Stimulated activated CD4-positive, alpha-beta T cell treated with anti-CD3 and anti-CD28 coated beads, Interleukin-4, amount 100 ng/mL, for 48 hours (primary cell): ENCODE results near the gene KLHL22.

Experiments
- DNase-seq, 2 donors: peaks; one replicate each; pipeline ENCODE4 v3.0.0-alpha.2; 2020; ENCODE audit warnings: low read depth in 2 of 2

The KLHL22 gene

DNA sequence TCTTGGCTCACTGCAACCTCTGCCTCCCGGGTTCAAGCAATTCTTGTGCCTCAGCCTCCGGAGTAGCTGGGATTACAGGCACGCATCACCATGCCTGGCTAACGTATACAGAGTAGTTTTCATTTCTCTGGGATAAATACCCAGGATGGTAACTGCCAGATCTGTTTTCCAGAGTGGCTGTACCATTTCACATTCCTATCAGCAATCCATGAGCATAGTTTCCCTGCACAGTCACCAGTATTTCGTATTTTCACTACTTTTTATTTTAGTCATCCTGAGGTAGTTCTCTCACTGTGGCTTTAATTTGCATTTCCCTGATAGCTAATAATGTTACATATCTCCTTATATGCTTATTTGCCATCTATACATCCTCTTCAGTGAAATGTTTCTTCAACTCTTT lies 47.0 kb downstream of the KLHL22 start:
- DNase-seq = no peak

DNA sequence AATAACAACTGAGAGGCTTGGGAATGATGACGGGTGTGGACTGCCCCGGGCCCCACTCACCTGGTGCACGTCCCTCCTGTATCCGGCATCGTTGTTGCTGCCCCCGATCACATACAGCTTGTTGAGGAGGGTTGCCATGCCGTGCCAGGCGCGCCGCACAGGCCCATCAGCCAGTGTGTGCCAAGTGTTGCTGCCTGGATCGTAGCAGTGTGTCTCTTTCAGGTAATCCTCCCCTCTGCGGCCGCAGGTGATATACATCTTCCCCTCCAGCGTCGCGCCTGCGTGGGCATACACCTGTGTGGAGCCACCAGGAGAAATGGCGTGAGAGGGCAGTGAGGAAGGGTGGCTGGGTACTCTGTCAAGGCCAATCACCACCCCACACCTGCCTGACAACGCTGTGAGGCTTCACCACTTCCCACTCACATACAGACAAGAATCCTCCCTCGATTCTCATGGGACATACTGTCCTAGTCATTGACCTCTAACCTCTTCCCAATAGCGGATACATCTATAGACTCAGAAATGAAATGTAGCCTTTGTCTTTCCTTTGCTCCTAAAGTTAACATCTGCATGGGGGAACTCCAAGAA lies 49.1 kb downstream of the KLHL22 start:
- no peak for DNase-seq

DNA sequence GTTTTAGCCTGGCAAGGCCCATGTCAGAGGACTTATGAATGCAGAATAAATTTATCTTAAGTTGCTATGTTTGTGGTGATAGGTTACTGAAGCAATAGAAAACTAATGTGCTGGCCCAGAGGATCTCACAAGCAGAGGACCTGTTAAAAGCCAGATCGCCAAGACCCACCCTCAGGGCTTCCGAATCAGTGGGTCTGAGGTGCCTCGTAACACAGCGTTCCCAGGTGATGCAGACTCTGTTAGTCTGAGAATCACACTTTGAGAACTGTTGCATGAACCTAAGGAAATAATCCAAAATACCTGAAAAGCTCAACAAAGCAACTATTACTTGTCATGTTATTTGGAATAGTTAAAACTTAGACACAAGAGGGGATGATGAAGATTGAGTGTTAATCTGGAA lies 51.3 kb downstream of the KLHL22 start:
- no peak for DNase-seq

DNA sequence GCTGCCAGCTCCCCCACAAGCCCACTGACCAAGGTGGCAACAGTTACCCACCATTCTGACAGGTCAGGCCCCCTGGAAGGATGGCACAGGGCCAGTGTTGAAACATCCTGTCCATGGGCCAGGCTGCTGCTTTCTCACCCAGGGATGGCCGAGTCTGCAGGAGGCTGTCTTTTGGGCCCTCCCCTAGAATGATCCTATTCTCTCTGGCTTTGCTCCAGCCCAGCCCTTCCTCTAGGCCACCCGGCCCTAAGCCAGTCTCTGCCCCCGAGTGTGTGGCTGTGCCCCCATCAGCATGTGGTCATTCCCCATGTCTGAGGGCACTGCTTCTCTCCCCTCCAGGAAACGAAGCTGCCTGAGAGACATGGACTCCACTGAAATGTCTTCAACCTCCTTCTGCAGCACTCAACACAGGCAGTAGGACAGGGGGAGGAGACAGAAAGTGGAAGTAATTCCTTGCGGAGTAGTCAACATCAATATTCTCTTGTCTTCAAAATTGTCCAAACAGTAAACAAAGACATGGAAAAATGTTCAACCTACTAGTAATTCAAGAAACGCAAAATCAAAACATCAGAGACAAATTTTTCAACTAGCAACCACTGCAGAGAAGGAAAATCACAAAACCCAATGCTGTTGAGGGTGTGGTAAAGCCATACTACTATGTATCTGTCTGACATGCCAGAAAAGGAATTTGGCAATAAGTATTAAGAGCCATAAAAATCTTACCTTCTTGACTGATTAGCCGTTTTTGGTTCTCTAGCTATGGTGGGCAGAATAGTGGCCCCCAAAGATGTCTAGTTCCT lies 52.9 kb downstream of the KLHL22 start:
- no peak for DNase-seq

DNA sequence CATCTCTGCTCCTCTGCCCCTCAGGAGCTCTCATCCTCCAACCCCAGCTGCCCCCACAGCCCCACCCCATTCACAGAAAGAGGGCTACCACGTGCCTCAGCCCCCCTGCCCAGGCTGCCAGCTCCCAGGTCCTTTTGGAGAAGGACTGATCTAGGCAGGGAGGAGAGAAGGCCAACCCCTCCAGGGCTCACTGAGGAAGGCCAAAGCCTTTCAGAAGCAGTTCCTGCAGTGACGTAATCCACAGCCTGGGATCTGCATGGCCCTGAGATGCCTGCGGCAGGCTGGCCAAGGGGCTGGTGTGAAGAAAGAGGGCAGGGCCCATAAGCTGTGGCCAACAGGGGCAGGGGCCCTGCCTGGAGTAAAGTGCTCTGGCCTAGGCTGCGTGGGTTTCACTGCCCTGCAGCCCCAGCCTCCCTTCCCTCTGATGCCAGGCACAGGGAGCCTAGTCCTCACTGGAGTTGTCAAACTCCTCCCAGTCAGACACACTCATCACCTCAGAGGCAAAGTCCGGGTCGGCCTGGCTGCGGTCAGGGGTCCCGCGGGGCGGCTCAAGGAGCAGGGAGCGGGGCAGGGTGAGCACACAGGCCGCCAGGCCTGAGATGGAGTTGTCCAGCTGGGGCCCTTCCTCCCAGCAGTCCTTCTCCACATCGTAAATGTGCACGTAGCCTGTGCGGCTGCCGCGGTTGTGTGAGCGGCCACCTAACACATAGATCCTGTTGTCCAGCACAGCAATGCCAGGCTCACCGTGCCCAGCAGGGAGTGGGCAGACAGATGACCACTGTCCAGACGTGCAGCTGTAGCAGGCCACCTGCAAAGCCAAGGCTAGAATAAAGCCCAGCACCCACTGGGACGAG lies 53.7 kb downstream of the KLHL22 start:
- DNase-seq = no peak

DNA sequence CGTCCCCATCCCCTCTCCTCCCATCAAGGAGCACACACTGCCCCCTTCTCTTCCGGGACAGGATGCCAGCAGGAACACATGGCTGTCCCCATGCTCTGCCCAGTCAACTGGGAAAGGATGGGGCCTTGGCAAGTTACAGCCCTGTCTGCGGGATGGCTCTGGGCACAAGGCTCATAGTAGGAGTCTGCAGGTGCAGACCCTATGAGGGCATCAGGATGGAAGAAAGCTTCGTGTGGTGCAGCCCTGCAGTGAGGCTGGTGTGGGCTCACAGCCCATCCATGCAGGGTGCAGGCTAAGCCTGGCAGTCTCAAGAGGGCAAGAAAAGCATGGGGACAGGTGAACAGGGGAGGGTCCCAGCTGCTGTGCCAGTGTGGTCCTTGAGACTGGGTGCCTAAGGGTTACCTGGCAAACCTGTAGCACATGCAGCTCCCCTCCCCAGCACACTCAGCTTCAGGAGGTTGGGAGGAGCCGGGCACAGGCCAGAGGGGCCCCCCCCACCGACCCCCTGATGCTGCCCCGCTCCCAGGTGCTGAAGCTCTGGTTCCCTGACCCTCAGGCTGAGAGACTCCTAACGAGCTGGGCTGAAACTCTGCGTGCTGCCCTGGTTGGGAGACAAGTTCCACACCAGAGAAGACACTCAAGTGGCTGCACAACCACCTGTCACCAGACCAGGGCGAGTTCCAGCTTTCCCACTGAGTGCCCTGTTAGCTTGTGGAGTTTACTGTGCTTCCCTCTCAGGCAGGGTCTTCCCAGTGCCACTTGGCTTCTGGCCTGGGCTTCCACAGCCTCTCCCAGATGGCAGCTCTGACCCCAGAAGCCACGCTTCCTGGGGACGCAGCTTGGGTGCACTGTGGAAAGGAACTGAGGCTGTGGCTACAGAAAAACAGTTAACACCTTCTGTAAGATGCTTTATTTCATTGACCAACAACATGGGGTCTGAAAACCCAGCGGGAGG lies 54.7 kb downstream of the KLHL22 start:
- DNase-seq = no peak

DNA sequence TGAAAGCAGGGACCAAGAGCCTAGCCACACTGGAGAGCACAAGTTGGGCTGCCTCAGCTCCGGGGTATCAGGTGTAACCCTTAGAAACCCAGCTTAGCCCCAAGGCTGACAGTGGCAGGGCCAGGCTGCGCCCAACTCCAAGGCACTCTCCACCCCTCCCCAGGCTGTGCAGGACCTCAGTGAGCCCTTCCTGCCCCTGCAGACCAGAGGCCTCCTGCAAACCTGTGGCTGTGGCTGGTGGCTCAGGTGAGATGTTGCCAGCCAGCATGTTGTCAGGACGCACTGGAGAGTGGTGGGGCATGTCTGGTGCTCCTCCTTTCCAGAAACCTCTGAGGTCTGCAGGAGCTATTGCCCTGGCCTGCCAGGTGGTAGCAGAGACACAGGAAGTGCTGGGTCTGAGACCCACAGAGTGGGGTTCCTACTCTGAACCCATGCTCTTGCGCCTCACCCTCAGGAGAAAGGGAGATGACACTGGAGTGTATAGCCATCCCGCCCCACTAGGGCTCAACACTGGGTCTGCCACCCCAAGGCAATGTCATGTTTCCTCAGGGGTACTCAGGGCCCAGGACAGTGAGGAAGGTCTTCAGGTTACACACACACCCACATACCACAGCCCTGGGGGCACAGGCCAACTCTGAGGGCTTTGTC lies 55.5 kb downstream of the KLHL22 start:
- no peak for DNase-seq

DNA sequence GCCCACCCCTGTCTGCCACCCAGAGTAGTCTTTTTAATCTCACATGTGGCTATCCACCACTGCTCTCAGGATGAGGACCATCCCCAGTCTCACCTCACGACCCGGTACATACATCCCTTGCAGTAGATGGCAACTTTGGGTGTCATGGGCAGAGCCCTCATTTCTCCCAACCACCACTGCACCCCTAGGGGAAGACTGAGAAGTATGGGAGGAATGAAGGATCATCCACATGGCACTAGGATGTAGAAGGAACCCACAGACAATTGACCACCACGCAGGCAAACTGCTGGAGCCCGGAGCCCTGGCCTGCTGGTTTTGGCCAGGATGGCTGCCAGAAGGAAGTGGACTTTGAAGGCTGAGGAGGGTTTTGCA lies 56.1 kb downstream of the KLHL22 start:
- DNase-seq = no peak

DNA sequence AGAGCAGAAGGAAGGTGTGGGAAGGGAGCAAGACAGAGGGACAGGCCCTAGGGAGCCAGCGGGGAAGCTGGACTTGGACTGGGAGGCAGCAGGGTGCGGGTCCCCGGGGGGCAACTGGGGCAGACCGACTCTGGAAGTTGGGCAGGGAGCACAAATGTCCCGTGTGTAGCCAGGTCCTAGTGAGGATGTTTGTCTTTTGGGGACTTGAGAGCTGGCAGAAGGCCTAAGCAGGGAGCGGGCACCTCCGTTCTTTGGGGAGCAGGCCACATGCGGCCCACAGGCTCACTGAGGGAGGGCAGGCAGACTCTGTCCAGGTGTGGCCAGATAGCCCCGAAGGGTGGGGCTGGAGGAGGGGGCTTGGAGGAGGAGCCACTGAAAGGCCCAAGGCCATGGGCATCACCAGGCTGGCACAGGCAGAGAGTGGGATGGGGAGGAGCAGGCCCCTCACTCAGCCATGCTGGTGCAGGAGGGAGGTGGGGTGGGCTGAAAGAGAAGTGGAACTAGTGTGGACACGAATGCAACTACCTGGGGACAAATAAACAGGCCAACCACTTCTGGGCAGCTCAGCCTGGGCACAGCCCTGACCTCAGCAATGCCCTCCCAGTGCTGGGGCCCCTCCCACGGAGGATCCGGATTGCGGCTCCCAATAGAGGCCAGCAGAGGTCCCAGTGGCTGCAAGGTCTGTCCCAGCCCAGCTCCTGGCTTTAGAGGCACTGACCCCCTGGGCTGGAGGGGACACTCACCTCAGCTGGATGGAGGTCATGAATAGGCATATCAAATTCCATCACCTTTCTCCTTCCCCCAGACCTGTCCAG lies 56.7 kb downstream of the KLHL22 start:
- DNase-seq = no peak

DNA sequence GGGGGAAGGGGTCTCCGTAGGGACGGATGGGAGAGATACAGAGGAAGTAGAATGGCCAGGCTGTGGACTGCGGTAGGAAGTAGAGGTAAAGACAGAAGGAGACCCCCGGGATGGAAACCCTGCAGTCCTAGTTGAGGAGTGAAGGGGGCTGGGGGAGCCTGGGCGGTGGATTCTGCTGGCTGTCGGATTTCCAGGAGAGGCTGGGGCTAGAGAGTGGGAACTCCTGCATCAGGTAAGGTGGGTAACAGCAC lies 57.2 kb downstream of the KLHL22 start:
- no peak for DNase-seq

DNA sequence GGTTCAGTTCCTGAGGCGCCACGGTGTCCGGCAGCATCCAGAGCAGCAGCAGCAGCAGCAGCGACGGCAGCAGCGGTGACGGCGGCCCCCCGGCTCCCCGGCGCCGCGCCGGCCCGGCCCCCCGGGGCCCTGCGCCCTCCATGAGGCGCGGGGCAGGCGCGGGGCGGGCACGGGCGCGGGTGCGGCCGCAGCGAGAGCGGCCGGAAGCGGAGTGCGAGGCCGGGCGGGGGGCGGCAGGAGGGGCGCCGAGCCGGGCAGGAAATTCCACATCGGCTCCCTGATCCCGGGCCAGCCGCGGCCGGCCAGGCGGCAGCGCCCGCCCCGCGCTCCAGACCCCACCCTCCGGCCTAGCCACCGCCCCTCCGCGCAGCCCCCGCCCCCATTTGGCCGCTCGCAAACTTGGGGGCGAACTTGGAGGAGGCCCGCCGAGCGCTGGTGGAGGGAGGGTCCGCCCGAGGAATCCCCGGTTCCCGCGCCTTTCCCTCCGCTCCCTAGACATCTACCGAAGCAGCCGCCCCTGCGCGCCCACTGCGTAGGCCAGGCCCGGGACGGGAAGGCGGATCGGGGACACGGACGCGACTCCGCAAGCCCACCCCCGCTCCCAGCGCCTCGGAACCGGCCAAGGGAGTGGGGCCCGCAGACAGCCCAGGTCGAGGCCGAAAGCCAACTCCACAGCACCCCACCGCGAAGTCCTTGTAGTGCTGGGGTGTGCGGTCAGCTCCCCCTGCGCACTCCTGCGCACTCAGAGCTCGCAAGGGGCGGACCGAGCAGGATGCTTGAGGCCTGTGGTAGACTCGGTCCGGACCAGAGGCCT lies 57.8 kb downstream of the KLHL22 start, which contains the start of gene SCARF2:
Gene SCARF2, minus strand, starts transcription at position 213 of the 814 bp plus-strand sequence. Its CDS starts 71 bp downstream, at position 142.
- no peak for DNase-seq

DNA sequence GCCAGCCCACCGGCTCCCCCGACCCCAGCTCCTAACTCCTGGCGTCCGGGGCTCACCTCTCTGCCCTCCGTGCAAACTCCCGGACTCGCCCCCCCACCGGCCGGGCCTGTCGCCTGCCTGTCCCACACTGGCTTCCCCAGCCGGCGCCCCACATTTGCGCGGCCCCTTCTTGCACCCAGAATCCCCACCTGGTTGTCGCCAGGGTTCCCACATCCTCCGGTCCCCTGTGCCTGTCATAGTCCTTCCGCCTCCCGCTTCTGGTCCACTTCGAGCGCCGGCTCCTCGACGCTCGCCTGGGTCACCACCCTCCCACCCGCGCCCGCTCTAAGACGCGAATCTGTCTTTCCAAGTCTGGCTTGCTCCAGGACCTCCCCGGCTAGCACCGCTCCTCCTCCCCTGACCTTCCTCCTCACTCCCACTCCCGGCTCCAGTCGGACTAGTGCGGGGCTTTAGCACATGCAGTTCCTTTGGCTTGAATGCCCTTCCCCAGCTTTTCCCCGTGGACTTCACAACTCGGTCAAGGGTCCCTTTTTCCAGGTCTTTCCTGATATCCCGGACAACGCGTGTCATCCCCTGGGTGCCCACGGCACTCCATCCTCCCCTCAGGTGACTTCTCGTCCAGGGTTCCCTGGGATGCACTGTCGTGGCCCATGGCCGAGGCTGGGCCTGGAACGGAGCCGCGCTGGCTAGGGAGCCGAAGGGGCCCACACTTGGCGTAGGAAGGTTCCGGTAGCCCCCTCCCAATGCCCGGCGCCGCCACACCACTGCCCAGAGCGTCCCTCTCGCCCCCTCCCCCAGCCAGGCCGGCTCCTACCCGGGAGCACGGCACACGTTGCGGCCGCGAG lies 58.6 kb downstream of the KLHL22 start:
- DNase-seq = no peak

DNA sequence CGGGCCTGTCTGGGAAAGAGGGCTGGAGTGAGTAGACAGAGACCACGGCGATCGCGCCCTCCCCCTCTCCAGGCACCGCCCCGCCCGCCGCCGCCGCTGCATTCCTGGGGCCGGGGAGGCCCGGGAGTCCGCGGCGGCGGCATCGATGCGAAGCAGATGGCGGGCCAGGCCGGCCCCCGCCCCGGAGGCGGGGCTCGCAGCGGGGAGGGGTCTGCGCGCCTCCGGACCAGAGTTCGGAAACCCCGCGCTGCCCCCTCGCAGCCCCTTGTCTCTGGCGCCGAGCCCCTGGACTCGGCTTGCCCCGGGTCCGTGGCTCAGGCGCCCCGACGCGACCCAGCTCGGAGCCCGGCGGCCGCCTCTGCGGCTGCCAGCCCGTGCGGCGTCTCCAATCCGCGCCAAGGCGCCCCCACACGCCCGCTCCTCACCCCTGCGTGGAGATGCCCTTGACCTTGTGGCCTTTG lies 59.3 kb downstream of the KLHL22 start:
- DNase-seq = no peak

DNA sequence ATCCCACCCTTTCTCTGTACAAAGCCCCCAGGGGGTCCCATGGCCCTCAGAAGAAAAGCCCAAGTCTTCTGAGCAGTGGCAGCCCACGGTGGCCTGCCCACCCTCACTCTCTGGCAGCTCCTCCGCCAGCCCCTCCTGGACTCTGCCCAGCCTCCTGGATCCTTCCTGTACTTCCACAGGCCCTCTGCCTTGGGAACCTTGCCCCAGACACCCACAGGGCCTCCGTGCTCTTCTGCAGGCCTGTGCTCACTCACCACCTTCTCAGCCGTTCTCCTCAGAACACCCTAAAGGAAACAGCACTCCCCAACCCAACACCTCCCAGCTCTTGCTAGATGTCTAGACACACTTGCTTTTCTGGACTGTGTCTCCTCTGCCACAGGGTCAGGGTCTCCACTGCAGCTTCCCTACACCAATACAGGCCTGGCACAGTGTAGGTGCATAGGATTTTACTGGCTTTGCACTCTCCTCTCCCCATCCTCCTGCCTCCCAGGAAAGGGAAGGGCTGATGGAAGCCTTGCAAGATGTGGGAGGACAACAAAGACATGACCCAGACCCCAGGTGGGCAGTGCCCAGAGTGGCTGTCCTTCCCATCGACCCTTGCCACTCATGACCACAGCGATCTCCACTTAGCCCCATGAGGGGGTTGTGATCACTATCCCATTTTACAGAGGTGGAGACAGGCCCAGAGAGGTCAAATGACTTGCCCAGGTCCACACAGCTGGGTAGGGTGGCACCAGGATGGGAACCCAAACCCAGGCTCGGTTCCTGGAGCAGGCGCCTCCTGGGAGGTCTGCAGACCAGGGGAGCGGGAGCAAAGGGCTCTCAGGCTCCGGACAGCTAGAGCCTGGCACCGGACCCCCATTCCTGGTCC lies 59.9 kb downstream of the KLHL22 start:
- DNase-seq = no peak

DNA sequence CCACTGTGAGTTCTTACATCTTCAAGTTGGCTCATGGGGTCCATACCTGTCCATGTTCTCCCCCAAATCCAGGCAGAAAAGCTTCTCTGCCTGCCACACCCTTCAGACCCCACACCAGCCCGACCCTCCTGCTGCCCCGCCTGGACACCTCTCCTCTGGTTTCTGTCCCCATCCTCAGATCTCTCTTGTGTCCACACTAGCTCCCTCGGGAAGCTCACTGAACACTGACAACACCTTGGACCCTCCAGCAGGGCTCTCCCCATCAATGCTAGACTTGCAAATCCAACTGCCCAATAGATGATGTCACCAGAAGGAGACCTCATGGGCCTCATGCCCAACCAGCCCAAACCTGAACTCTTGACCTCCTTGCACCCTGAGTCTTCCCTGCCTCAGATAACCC lies 60.8 kb downstream of the KLHL22 start:
- no peak for DNase-seq

DNA sequence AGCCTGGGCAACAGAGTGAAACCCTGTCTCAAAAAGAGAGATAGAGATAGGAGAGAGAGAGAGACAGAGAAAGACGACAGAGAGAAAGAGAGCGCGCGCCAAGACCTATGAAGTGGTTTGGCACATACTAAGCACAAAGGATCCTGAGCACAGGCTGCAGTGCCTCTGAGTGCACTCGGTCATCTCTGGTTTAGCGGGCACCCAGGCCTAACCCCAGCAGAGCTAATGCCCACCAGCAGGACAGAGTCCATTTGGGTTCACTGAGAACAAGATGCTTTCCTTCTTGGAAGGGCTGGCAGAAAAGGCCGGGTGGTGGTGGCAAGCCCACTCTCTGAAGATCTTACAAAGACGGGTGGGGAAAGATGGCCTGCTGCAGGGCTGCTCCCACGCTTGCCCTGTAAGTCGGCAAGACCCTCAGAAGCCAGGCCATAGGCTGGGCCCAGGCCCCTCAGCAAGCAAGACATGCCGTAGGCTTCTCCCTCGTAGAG lies 61.3 kb downstream of the KLHL22 start:
- no peak for DNase-seq

DNA sequence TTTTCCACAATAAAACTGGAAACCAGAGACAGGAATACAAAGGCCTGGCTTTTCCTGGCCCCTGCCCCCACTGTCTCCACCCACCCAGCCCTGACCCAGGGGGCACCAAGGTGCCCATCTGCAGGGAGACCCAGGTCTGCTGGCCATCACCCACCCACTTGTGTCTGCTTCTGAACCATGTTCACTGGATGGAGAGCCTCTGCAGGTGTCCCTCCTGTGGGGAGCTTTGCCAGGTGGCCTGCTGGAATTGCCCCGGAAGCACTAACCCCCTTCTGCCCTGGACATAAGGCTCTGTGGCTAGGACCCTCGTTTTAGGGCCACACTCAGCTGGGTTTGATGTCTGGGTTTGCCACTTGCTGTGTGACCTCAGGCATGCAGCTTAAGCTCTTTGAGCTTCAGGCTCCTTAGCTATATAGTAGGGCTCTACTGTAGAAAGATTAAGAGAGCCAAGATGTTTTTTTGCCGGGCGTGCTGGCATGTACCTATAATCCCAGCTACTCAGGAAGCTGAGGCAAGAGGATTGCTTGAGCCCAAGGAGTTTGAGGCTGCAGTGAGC lies 61.8 kb downstream of the KLHL22 start:
- DNase-seq = no peak
